NCI-H524 treated with DMSO at 0.1 percent for 48 hours (cell line): ENCODE data around the gene CFAP61.
A peak's percentile ranks its signal among the peaks of the same experiment; 100 is the strongest.
"Not testable (repeated sequence)": the region's sequence is repeated elsewhere in the genome, so short reads cannot be mapped to it uniquely, and the experiment has no call there.

Experiments
- DNase-seq: peaks from one replicate; lab custom pipeline; 2025; lab: John Stamatoyannopoulos, UW

CFAP61 gene

DNA sequence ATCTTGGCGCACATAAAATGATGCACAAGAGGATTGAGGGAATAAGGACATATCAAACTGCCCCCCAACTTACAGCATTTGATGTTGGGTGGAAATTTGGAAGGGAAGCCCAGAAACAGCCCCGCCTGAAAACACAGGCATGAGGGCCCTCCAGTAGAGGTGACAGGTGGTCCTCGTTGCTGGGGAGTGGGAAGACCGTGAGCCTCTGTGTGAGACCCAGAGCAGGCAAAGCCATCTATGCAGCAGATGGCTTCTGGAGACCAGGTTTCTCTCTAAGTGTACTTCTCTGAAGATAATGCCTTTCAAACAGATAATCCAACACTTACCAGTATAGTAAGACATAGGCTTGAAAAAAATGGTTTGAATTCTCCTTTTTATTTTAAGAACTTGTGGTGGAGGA, 183.3 kb downstream of the CFAP61 start:
- DNase-seq = peak; percentile 99

DNA sequence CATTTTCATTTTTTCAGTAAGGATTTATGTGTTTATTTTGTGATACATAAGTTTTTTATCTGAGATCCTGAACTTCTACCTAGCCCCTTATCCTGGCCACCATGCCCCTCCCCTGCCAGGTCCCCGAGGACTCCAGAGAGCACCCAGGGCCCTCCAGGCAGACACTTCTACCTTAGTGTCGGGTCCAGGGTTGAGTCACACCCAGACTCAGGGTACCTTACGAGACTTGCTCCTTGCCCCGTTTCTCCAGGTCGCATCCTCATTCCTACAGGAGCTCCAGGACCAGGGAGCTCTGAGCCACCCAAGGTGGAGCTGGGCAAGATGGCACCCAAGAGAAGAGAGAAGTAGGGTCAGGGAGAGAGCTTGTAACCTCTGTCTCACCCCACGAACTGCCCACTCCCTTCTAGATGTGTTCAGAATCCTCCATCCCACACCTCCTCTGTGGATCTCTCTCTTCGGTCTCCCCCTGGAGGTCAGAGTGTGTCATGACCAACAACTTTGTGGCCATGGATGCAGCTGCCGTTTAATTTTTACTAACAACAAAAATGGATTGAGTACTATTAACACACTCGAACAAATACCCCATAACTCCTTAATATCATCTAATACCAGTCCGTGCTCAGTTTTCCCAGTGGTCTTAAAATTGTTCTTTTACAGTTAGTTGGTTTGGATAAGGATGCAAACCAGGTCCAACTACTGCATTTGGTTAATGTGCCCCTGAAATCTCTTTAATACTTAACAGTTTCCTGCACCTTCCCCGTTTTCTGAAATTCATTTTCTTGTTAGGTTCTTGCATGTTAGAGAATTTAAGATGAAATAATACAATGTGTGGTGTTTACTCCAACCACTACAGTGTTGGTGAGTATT, 185.0 kb downstream of the CFAP61 start:
- DNase-seq = no peak

DNA sequence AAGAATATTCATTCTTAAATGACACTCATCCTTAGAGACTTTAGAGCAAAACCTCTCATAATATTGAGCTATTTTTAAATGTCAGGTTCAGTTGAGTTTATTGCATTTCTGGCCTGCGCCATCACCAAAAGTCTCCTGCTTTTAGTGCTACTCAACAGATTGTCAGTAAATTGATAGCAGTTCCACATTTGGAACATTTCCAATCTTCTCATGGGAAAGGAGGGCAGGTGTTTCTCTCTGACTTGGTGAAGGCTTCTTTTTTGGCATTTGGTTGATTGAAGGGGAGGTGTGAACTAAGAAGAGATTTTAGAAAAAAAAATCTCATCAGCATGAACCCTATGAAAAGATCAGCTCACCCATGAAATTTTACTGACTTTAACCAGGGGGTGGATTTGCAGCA, 189.6 kb downstream of the CFAP61 start:
- DNase-seq = peak; percentile 77

DNA sequence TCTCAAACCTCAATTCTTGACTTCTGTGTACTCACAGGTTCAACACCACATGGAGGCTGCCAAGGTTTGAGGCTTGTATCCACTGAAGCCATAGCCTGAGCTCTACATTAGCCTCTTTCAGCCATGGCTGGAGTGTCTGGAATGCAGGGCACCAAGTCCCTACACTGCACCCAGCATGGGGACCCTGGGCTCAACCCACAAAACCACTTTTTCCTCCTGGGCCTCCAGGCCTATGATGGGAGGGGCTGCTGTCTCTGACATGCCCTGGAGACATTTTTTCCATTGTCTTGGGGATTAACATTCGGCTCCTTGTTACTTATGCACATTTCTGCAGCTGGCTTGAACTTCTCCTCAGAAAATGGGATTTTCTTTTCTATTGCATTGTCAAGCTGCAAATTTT, 192.1 kb downstream of the CFAP61 start:
- DNase-seq = not testable (repeated sequence)

DNA sequence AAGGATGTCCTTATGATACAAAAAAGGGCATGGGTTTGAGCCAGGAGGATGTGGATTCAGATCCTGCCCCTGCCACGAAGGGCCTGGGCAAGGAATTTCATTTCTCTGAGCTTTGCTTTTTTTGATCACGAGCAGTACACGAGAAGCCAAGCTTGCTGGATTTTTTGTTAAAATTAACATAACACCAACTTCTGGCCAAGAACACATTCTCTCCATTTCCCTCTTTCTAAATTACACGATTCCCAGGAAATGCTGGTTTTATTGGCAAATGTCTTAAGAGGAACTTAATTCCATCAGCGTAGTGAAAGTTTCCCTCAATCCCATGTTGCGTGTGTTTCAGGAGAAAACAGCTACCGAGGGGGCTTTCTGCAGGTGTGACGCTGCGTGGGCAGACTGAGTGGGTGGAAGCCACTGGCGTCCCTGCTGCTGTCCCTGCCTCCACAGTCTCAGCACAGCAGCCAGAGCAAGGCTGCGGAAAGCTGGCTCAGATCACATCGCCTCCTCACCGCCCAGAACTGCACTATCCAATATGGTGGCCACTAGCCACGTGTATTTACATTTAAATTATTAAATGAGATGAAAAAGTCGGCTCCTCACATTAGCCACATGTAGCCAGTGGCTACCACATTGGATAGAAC, 194.8 kb downstream of the CFAP61 start:
- DNase-seq = no peak

DNA sequence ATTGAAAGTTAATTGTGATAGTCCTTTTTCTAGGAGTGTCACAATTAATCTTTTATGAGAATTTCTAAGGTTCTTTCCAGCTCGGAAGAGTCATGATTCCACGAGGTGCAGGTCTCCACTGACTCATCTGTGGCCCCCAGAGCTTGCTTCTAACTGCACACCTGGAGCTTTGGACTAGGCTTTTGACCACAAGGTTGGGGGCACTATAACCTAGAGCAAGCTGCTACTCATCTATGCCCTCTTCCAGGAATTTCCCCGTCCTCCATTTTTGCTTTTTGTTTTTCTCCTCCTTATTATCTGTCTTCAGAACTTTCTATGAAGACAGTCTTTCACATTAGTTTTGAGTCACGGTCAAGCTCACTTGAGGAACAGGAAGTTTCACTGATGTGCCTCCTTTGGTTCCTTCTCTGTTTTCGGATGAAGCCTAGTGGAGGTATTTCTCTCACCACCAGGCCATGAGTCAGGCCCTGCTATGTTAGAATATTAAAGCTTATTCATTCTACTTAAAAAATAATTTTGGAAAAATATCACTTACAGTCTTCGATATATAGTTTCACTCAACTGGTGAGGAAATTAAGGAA, 196.4 kb downstream of the CFAP61 start:
- DNase-seq = no peak

DNA sequence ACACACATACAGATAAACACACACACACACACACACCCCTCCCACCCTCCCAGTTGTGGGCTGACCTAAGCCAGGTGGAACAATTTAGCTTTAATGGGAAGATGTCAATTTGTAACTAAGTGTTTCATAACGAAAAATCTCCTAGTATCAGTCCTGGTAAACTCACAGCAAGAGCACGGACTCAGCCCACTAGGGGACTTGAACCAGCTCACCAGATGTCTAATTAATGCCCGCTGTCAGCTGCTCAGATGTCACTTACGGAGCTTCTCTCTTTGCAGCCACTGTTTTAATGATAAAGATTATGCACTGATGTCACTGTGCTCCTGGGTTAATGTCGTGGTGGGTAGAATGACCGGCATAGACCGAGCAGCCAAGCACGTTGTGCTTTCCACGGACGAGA, 199.0 kb downstream of the CFAP61 start:
- DNase-seq = peak; percentile 94

DNA sequence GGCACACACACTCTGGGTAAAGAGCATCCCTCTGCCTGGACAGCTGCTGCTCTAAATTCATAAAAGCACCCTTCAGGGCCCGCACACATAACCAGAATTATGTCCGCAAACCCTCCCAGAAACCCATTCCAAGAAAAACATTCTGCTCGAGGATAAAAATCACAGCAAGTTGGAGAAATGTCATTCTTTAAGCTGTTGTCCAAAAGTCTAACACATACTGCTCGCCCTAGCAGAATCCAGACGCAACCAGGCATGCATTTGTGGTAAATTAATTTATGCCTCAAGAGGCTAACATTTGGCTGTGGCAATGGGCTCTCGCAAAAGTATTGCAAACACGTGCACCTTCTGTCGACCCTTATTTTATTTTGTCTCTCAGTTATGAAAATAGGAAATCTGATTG, 199.5 kb downstream of the CFAP61 start:
- peak; percentile 77 for DNase-seq

DNA sequence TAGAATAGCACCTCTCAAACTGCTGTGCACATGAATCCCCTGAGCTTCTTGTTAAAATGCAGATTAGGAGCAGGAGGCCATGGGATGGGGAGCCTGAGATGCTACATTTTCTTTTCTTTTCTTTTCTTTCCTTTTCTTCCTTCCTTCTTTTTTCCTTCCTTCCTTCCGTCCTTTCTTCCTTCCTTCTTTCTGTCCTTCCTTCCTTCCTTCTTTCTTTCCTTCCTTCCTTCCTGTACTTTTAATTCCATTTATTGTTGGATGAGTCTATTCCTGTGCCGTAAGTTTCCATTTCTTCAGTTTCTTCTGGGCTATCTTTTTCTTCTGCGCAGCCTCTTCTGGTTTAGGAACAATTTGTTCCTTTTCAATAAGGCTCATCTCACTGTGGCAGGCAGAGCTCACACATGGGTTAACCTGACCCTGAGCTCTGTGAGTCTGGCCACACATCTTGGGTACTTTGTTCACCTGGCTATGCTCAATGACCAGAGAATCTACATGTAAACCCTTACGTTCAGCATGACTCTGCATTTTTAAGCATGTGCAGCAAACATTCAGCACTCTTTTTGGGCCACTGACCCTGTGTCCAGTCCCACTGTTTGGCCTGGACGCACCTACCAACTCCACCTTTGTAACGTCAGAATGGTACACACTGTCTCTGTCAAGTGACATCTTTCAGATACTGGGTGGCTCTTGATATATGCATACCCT, 200.9 kb downstream of the CFAP61 start:
- no peak for DNase-seq

DNA sequence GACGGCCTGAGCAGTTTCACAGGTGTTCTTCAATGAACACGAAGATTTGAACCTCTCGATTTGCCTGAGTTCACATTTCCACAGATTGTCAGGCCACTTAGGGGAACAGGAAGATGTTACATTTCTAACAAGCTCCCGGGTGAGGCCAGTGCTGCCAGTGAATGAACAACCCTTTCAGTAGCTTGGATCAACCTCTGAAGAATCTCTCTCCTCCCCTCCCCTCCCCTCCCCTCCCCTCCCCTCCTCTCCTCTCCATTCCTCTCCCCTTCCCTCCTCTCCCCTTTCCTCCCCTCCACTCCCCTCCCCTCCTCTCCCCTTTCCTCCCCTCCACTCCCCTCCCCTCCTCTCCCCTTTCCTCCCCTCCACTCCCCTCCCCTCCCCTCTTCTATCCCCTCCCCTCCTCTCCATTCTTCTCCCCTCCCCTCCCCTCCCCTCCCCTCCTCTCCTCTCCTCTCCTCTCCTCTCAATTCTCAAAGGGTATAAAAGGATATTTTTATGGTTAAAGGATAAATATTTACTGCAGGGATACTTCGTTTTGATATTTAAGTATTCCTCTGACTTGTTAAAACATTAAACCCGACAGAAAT, 201.5 kb downstream of the CFAP61 start:
- DNase-seq = no peak

DNA sequence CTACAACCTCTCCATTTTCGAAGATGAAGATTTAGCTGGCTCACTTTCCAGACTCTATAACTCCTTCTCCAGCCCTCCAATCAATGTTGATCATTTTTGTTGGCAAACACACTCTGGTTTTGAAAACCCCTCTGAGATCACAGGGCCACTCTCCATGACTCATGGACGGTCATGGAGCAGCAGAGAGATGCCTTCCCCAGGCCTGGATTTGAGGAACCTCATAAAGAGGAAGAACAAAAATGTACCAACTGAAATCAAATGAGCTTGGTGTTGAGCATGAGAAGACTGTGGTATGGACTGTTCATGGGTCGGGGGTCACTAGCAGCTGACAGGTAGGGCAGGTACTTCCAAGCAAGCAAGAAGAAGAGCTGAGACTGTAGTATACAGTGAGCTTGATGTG, 202.8 kb downstream of the CFAP61 start:
- DNase-seq = no peak

DNA sequence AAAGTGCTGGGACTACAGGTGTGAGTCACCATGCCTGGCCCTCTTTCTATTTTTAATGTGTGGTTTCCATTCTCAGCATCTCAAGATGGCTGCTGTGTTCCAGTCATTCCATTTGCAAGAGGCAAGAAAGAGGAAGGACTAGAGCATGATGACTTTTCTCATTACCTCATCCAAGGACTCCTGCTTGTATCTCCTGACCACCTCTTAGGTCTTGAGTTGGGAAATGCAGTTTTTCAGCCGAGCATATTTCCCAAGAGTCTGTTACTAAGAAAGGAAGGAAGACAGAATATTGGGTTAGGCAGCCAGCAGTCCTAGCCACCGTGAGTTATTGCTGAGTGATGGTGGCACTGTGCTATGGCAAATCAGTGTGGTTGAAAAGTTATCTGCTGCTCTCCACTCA, 207.2 kb downstream of the CFAP61 start:
- no peak for DNase-seq

DNA sequence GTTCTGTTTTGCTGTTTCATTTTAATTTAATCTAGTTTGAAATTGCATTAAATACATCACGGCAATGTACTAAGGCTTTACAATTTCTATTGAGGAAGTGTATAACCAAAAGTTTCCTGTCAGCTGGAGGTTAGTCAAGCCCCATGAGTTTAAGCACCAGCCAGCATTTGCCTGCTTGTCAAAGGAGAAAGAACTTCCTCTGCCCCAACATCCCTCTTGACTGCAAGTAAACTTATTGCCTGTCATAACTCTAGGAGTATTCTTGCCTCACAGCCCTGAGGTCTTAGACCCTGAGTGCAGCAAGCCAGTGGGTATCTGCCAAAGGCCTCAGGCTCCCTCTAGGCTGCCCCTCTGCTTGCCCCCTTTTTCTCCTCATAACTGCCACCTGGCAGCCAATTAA, 208.8 kb downstream of the CFAP61 start:
- no peak for DNase-seq

DNA sequence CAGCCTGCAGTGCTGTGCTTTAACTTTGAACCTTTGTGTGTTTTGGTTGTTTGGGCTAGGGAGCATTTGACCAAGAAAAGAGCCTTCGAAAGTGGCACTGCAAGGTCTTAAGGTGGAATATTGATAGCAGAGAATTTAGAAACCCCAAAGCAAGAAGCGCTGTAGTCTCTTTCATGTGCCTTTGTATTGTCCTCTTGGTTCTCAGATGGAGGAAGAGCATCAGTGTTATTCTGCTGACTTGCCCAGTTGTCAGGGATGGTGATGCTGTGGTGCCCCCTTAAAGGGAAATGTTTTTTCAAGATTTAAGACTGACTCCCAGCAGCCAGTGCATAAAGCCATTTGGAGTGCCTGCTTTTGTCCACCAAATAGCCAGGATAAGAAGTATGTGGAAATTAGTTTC, 212.9 kb downstream of the CFAP61 start:
- no peak for DNase-seq

DNA sequence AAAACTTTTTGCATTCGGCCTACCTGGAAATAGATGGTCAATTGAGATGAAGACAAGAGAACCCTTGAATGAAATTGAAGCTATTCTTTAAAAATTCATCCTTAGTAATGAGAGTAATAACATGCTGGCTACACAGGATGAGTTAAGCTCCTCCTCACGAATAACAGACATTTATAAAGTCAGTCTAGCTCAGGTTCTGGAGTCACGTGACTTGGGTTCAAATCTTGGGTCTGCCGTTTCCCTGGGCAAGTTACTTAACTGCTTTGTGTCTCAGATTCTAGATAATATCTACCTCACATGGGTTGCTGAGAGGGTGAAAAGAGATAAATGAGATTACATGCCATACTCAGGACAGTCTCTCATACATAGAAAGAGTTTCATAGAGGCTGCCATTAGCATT, 214.2 kb downstream of the CFAP61 start:
- DNase-seq = no peak

DNA sequence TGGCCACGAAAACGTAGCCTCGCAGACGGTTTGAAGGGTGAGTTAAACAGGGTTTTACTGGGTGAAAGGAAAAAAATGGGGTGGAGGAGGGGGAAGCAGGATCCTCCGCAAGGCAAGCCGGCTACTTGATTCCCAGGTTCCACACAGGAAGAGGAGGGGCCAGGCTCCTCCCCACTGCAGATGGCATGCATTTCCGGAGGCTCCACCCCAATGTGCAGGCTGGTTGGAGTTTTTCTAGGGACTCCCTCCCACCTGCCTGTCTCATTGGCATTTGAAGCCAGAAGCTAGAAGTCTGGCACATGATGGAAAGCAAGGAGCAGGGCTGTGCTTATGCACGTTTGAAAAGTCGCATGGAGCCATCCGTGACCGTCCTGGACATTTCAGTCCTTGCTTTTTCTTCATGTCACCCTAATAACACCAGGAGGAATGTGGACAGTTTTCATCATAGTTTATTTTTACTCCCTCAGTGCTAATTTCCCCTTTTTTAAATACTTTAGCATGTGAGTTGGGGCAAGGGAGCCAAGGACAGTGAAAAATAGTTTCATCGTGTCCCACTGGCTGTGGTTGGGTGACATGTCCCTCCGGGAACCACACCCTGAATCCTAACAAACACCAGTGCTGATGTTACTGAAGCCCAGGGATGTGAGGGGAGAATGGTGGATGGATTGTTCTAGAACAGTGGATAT, 215.5 kb downstream of the CFAP61 start:
- DNase-seq = peak; percentile 94

DNA sequence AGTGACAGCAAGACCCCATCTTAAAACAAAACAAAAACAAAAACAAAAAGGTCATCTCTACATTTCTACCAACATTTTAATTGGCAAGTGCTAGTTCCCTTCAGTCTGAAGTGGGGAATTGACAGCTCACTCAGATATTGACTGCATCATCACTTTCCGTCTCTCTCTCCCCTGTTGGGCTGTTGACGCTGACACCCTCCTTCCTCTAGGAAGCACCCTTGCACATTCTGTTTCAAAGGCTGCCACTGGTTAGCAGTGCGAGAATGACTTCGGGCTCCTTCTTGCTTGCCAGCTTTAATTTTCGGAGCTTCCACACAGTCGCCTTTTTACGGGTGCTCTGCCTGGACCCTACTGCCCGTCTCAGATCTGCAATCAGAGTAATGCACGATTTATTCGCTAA, 218.9 kb downstream of the CFAP61 start:
- no peak for DNase-seq

DNA sequence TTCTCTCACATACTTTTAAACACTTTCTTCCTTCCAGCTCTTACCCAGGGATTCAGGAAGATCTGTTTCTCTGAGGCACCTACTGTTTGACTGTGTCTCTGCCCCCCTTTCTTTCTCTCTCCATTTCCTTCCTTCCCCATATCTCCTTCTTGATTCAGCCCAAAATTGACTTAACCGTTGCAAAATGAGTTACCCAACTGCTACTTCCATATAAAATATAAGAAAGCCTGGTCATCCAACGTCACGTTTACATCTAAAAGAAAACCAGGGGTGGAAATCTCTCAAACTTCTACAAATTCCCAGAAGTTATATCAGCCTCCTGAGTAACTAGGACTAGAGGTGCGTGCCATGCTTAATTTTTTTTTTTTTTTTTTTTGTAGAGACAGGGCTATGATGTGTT, 220.4 kb downstream of the CFAP61 start:
- DNase-seq = no peak

DNA sequence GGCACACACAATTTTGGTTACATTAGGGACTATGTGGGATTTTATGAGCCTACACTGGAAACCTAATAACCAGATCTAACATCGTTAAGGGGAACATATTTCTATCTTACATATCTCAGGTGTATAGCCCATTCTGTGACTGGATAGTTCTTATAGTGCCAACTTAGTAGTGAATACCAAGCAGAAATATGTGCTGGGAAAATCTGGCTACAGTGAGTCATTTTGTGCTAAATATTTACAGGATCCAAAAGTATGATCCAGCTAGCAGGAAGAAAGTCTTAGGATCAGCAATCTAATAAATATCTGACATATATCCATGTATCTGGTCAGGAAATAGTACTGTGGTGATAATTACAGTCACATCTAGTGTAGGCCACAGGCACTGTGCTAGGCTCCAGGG, 221.0 kb downstream of the CFAP61 start:
- no peak for DNase-seq

DNA sequence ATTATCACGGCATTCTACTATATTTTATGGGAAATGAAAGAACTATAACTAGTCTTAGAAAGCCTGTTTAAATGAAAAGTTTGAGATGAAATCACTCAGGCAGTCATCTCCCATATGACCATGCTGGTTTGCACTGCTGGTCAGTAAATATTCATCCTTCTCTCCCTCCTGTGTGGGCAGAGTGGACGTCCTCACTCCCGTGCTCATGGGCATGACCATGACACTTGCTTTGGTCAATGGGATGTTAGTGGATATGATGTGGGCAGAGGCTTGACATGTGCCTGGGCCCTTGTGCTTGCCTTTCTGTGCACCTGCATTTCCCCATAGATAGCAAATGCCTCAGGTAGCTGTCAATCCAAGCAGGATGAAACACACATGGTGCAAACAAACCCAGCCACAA, 222.5 kb downstream of the CFAP61 start:
- DNase-seq = no peak

DNA sequence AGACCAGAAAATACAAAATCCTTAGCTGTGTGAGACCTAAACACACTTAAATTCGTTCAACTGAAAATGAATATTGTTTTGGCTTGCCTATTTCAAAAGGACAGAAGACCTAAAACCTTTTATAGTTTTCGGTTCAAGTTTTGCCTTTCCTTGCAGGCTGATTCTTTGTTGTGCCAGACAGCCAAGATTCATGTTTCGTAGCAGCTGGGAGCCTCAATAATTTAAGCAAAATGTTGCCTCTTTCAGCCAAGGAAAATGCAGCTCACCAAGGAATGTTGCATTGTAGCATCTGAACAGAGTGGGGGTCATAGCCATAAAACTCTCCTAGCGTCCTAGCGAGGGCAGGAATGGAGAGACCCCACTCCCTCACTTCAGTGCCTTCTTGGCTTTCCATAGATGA, 223.3 kb downstream of the CFAP61 start:
- no peak for DNase-seq
